ENCODE measurements around the gene CDH4. TPM values are rescaled to one million over a fixed set of nuclear protein-coding genes. Genes with fewer than 3 reads are reported as not detected.

CDH4 gene
- total and polyA plus RNA-seq, 9 of the 15 experiments (the other 6 are each of a cell fraction or from before 2014, with no cell fraction given): 0.04 TPM; not detected in 8

DNA sequence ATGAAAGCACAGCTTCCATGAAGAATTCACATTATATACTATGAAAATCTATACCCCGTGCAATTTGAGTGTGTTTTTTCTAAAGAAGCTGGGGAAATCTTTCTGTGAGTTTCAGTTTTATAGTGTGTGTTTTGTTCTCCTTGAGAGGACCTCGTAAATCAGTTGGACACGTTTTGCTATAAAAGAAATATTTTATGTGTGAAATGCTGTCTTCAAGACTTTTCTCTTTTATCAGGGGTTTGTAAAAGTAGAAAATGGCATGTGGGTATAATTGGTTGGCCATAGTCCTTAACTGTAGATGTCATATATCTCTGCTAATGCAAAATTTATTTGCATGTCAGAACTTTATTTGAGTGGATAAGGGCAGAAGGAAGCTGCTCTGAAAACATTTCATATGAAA, 186.2 kb downstream of the CDH4 start:
- peaks cover 6 to 51% of the 10 kb centered on the region in 2 experiments; a peak in 2 of 5 replicates for H3K27me3 ChIP-seq (ENCODE audit: control insufficient read depth in 2 of 2, insufficient read depth in 2 of 2, low read length in 2 of 2)
- WGBS (ENCODE audit: insufficient coverage, low coverage, missing lambda C conversion rate): 0% methylated on average over 3 of the region's 3 CpGs
- no peak for DNase-seq (ENCODE audit: extremely low read depth in 1 of 4, low spot score in 3 of 4)

More for the DNA sequence above, 186.2 kb downstream of the CDH4 start:
- intact Hi-C loops (cut with micrococcal nuclease) (no loop called here), in situ Hi-C loops (cut with MboI) (no loop called here)
- H3K4me3 ChIP-seq: no peak overlapping the region
- no TSS peak for BruUV-seq (replicated peaks)
- no peak overlapping the region for H2AFZ ChIP-seq (ENCODE audit: low read depth, low read length)
- FAIRE-seq (no peak), ATAC-seq (no peak)
- ChIA-PET POLR2A (interaction anchor here (0.7 kb wide), 1 partner anchor 1683 kb away, joined by 3 read pairs; no protein-coding TSS in a partner anchor), CTCF (ENCODE audit: low intra/inter-chr PET ratio) (no interaction called here)
- no peak overlapping the region for H3K9ac ChIP-seq (ENCODE audit: insufficient read depth in 1 of 2, low read depth in 2 of 2, low read length in 2 of 2)
- no peaks in the 10 kb centered on the region for H3K9me1 ChIP-seq (ENCODE audit: control insufficient read depth, insufficient read depth, low read length)
- H3K9me3 ChIP-seq (replicated peaks; ENCODE audit: control insufficient read depth, insufficient read depth, low read depth, low read length): no peaks in the 10 kb centered on the region
- TF ChIP-seq ETV1 (tag; conservative IDR thresholded peaks at IDR 0.05; ENCODE audit: low read depth) (no peak), ZFP30 (CRISPR knock-in tag; IDR thresholded peaks at IDR 0.05; ENCODE audit: borderline replicate concordance) (no peak), ARHGAP35 (IDR thresholded peaks at IDR 0.05; ENCODE audit: partially characterized antibody) (no peak), PCBP2 (IDR thresholded peaks at IDR 0.05; ENCODE audit: low read depth, low read length, poor library complexity, severe bottlenecking) (no peak), FOSL1 (tag; conservative IDR thresholded peaks at IDR 0.05) (no peak), SRSF7 (optimal IDR thresholded peaks at IDR 0.05; ENCODE audit: low read depth, low read length) (no peak), CHD1 (IDR thresholded peaks at IDR 0.05; ENCODE audit: low read length) (no peak), ILK (tag; IDR thresholded peaks at IDR 0.05; ENCODE audit: borderline replicate concordance, low read depth) (no peak), MXI1 (IDR thresholded peaks at IDR 0.05; ENCODE audit: low read depth, low read length) (no peak), ZNF165 (CRISPR knock-in tag; IDR thresholded peaks at IDR 0.05; ENCODE audit: borderline replicate concordance) (no peak), POU5F1 (IDR thresholded peaks at IDR 0.05; ENCODE audit: borderline replicate concordance, low read depth, low read length, partially characterized antibody) (no peak)
- TF ChIP-seq, protein P1, sequence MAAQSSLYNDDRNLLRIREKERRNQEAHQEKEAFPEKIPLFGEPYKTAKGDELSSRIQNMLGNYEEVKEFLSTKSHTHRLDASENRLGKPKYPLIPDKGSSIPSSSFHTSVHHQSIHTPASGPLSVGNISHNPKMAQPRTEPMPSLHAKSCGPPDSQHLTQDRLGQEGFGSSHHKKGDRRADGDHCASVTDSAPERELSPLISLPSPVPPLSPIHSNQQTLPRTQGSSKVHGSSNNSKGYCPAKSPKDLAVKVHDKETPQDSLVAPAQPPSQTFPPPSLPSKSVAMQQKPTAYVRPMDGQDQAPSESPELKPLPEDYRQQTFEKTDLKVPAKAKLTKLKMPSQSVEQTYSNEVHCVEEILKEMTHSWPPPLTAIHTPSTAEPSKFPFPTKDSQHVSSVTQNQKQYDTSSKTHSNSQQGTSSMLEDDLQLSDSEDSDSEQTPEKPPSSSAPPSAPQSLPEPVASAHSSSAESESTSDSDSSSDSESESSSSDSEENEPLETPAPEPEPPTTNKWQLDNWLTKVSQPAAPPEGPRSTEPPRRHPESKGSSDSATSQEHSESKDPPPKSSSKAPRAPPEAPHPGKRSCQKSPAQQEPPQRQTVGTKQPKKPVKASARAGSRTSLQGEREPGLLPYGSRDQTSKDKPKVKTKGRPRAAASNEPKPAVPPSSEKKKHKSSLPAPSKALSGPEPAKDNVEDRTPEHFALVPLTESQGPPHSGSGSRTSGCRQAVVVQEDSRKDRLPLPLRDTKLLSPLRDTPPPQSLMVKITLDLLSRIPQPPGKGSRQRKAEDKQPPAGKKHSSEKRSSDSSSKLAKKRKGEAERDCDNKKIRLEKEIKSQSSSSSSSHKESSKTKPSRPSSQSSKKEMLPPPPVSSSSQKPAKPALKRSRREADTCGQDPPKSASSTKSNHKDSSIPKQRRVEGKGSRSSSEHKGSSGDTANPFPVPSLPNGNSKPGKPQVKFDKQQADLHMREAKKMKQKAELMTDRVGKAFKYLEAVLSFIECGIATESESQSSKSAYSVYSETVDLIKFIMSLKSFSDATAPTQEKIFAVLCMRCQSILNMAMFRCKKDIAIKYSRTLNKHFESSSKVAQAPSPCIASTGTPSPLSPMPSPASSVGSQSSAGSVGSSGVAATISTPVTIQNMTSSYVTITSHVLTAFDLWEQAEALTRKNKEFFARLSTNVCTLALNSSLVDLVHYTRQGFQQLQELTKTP (IDR thresholded peaks at IDR 0.05; ENCODE audit: low read depth in 1 of 2, partially characterized antibody in 2 of 2): no peak
- TF ChIP-seq, protein P2, sequence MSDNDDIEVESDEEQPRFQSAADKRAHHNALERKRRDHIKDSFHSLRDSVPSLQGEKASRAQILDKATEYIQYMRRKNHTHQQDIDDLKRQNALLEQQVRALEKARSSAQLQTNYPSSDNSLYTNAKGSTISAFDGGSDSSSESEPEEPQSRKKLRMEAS (CRISPR knock-in tag; IDR thresholded peaks at IDR 0.05): no peak
- peaks cover 3% of the 10 kb centered on the region; the same call in 1 of the 2 replicates for H4K20me1 ChIP-seq (replicated peaks; ENCODE audit: control insufficient read depth, insufficient read depth, low read length)
- H3K4me1 ChIP-seq (replicated peaks in 1 of 2; ENCODE audit: control insufficient read depth in 2 of 2, insufficient read depth in 2 of 2, low read length in 2 of 2): no peaks in the 10 kb centered on the region; a peak in 1 of 5 replicates
- no peak overlapping the region for H3K4me2 ChIP-seq (ENCODE audit: insufficient read depth, low read length)
- no peaks in the 10 kb centered on the region for H3K79me2 ChIP-seq (ENCODE audit: control insufficient read depth, insufficient read depth, low read length)
- H3K36me3 ChIP-seq (ENCODE audit: control insufficient read depth, insufficient read depth, low read length): no peaks in the 10 kb centered on the region
- H3K27ac ChIP-seq (ENCODE audit: extremely low read depth, low read depth, low read length): no peak overlapping the region
